ENCODE data around the gene ASB13. TPM values are rescaled to one million over a fixed set of nuclear protein-coding genes. Genes with fewer than 3 reads are reported as not detected.

The ASB13 gene
- polyA plus RNA-seq, 1 of the 3 experiments (the other 2 are of a cell fraction), result 9.2 TPM

GRCh38 chr10:5647507-5648240 lies 18.7 kb downstream of the ASB13 start:
- no peak overlapping the region for H2AFZ ChIP-seq (ENCODE audit: low read depth)
- POLR2A ChIA-PET, result no interaction called here

GRCh38 chr10:5645944-5646617 lies 20.3 kb downstream of the ASB13 start:
- Histone ChIP-seq H2AFZ (ENCODE audit: low read depth) (no peak overlapping the region), H3K27me3 (ENCODE audit: insufficient read depth) (no peaks in the 10 kb centered on the region), H3K9me3 (no peaks in the 10 kb centered on the region), H3K27ac (ENCODE audit: low read depth in 2 of 2, low read length in 1 of 2) (no peak overlapping the region), H3K9ac (no peak overlapping the region), H3K9me2 (no peaks in the 10 kb centered on the region), H3K36me3 (replicated peaks in 1 of 2; ENCODE audit: control insufficient read depth in 1 of 2, insufficient read depth in 2 of 2, low read length in 1 of 2) (peaks cover 0 to 27% of the 10 kb centered on the region in 2 experiments), H4K20me1 (ENCODE audit: insufficient read depth) (no peaks in the 10 kb centered on the region), H3K79me2 (ENCODE audit: insufficient read depth) (no peaks in the 10 kb centered on the region), H3K4me3 (ENCODE audit: low read depth in 2 of 2, low read length in 1 of 2) (no peak overlapping the region), H3K4me1 (ENCODE audit: control insufficient read depth in 1 of 2, insufficient read depth in 2 of 2, low read depth in 1 of 2, low read length in 1 of 2) (no peaks in the 10 kb centered on the region; a peak in 1 of 4 replicates), H3F3A (replicated peaks; ENCODE audit: insufficient read depth) (no peaks in the 10 kb centered on the region), H3K4me2 (no peak overlapping the region)
- CTCF ChIA-PET, result interaction anchor here (5.0 kb wide), 1 partner anchor 23 kb away, joined by 17 read pairs; no protein-coding TSS in a partner anchor
- DNase-seq, result no peak
- no peak for TF ChIP-seq NFIC (IDR thresholded peaks at IDR 0.05; ENCODE audit: borderline replicate concordance)
- TF ChIP-seq ZBTB33 (IDR thresholded peaks at IDR 0.05; ENCODE audit: borderline replicate concordance, low read depth), result no peak
- no peak for TF ChIP-seq RAD21 (IDR thresholded peaks at IDR 0.05; ENCODE audit: low read length)
- TF ChIP-seq JUND (IDR thresholded peaks at IDR 0.05), result no peak
- TF ChIP-seq FOXJ3 (CRISPR knock-in tag; IDR thresholded peaks at IDR 0.05), result no peak
- no peak for TF ChIP-seq ELF1 (IDR thresholded peaks at IDR 0.05)
- TF ChIP-seq RXRA (IDR thresholded peaks at IDR 0.05; ENCODE audit: borderline replicate concordance, low read depth), result no peak
- no peak for TF ChIP-seq EZH2phosphoT487 (IDR thresholded peaks at IDR 0.05; ENCODE audit: borderline replicate concordance, low read depth)
- no peak for TF ChIP-seq CTCF (IDR thresholded peaks at IDR 0.05)
- no peak for TF ChIP-seq TAF1 (IDR thresholded peaks at IDR 0.05; ENCODE audit: borderline replicate concordance, low read depth, low read length)
- TF ChIP-seq GATA2 (CRISPR knock-in tag; IDR thresholded peaks at IDR 0.05), result no peak
- no peak for TF ChIP-seq EP300 (IDR thresholded peaks at IDR 0.05; ENCODE audit: borderline replicate concordance in 1 of 2, low read depth in 1 of 2, low read length in 1 of 2)
- no peak for TF ChIP-seq RFX5 (IDR thresholded peaks at IDR 0.05; ENCODE audit: low read length)
- 96% methylated on average over 21 of the region's 21 CpGs for WGBS (ENCODE audit: low lambda C conversion rate)
- POLR2A ChIA-PET, result no interaction called here

More at GRCh38 chr10:5647507-5648240, 18.7 kb downstream of the ASB13 start:
- H3K9me3 ChIP-seq, result no peaks in the 10 kb centered on the region
- no peak overlapping the region for H3K27ac ChIP-seq (ENCODE audit: low read depth in 2 of 2, low read length in 1 of 2)
- no peaks in the 10 kb centered on the region for H3K9me2 ChIP-seq
- no peak for TF ChIP-seq RAD21 (IDR thresholded peaks at IDR 0.05; ENCODE audit: low read length)
- no peak for TF ChIP-seq FOXM1 (IDR thresholded peaks at IDR 0.05; ENCODE audit: low read depth)
- no peak for TF ChIP-seq POLR2AphosphoS5 (IDR thresholded peaks at IDR 0.05; ENCODE audit: low read depth, low read length)
- no peak for TF ChIP-seq USF1 (IDR thresholded peaks at IDR 0.05; ENCODE audit: borderline replicate concordance, low read depth)
- TF ChIP-seq ELF1 (IDR thresholded peaks at IDR 0.05), result no peak
- TF ChIP-seq MEF2A (IDR thresholded peaks at IDR 0.05; ENCODE audit: borderline replicate concordance, low read depth), result no peak
- TF ChIP-seq RCOR1 (IDR thresholded peaks at IDR 0.05; ENCODE audit: low read length), result no peak
- H3K79me2 ChIP-seq (ENCODE audit: insufficient read depth), result no peaks in the 10 kb centered on the region
- no peak overlapping the region for H3K9ac ChIP-seq
- 92% methylated on average over 11 of the region's 11 CpGs for WGBS (ENCODE audit: low lambda C conversion rate)
- no peak overlapping the region for H3K4me2 ChIP-seq
- H3K4me1 ChIP-seq (ENCODE audit: control insufficient read depth in 1 of 2, insufficient read depth in 2 of 2, low read depth in 1 of 2, low read length in 1 of 2), result no peaks in the 10 kb centered on the region; a peak in 1 of 4 replicates
- DNase-seq, result no peak
- CTCF ChIA-PET, result interaction anchor here (5.0 kb wide), 1 partner anchor 25 kb away, joined by 17 read pairs; no protein-coding TSS in a partner anchor
- no peaks in the 10 kb centered on the region for H3K27me3 ChIP-seq (ENCODE audit: insufficient read depth)
- no peak overlapping the region for H3K4me3 ChIP-seq (ENCODE audit: low read depth in 2 of 2, low read length in 1 of 2)
- H3K36me3 ChIP-seq (replicated peaks in 1 of 2; ENCODE audit: control insufficient read depth in 1 of 2, insufficient read depth in 2 of 2, low read length in 1 of 2), result peaks cover 0 to 17% of the 10 kb centered on the region in 2 experiments
- no peaks in the 10 kb centered on the region for H4K20me1 ChIP-seq (ENCODE audit: insufficient read depth)
- H3F3A ChIP-seq (replicated peaks; ENCODE audit: insufficient read depth), result no peaks in the 10 kb centered on the region
